Activated CD8-positive, alpha-beta T cell treated with anti-CD3 and anti-CD28 coated beads, Interleukin-2, amount 10 ng/mL, durations not matched to agents 7 days and 5 days (primary cell): Measurements from ENCODE around the gene TTC4. TPM values are rescaled to one million over a fixed set of nuclear protein-coding genes. Genes with fewer than 3 reads are reported as not detected.

Source experiments
- ATAC-seq: fragments of 150-1000 bp; cut with Tn5 transposase; one replicate; pipeline ENCODE4 v1.10.0; 2021; ENCODE audit warnings: moderate library complexity
- CTCF ChIA-PET: fragments of 350-600 bp; sonication (Branson Sonifier 250); formaldehyde crosslinking; loops from one replicate; lab custom pipeline; 2021; ENCODE audit warnings: antibody characterized with exemption; lab: Charles Lee
- POLR2A ChIA-PET: fragments of 350-600 bp; sonication (Branson Sonifier 250); formaldehyde crosslinking; loops from one replicate; lab custom pipeline; 2021; ENCODE audit warnings: antibody characterized with exemption; lab: Charles Lee
- DNase-seq: peaks from one replicate; pipeline ENCODE4 v3.0.0-alpha.2; 2020
- H3K27ac Mint-ChIP-seq: one replicate; pipeline ENCODE4 v1.8.0; 2021; ENCODE audit warnings: mild to moderate bottlenecking, mixed read lengths
- H3K27me3 Mint-ChIP-seq: one replicate; pipeline ENCODE4 v1.8.0; 2021; ENCODE audit warnings: low read depth, mixed read lengths
- H3K36me3 Mint-ChIP-seq: one replicate; pipeline ENCODE4 v1.8.0; 2021; ENCODE audit warnings: low read depth, mixed read lengths
- H3K4me1 Mint-ChIP-seq: one replicate; pipeline ENCODE4 v1.8.0; 2021; ENCODE audit warnings: low read depth, mixed read lengths
- H3K4me3 Mint-ChIP-seq: one replicate; pipeline ENCODE4 v1.8.0; 2021; ENCODE audit warnings: mild to moderate bottlenecking, mixed read lengths
- H3K9me3 Mint-ChIP-seq: one replicate; pipeline ENCODE4 v1.8.0; 2022; ENCODE audit warnings: mixed read lengths; ENCODE audit not compliant: insufficient read depth
- total RNA-seq, 2 experiments: library from RNA; stranded (reverse); gene quantifications; one replicate each; pipeline ENCODE4 v1.2.3, GENCODE V29; 2021

TTC4 gene
- total RNA-seq, 2 experiments from 2014 or later = 18.8 to 21.6 TPM

DNA sequence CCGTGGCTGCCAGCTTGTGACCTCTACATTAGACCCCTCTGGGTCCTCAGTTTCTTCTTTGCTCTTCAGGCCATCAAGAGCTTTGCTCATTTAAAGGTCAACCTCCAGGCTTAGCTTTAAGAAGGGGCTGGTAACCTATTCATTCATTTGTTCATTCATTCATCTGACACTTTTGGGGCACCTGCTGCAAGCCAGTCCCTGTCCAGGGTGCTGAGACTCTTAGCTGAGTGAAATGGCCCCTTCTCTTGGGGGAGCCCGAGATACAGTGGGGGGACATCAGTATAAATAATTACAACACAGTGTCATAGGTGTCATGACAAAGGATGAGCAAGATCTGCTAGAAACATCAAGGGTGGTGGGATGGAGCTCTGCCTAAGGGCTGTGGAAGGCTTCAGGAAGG lies 10.5 kb upstream of the TTC4 start:
- Mint-ChIP-seq H3K4me1 (no peaks in the 10 kb centered on the region), H3K27me3 (peaks cover 6% of the 10 kb centered on the region), H3K4me3 (no peak overlapping the region), H3K36me3 (no peaks in the 10 kb centered on the region), H3K27ac (no peak overlapping the region), H3K9me3 (no peaks in the 10 kb centered on the region)
- ATAC-seq = no peak
- POLR2A ChIA-PET = no interaction called here
- CTCF ChIA-PET = interaction anchor here (1.6 kb wide), 1 partner anchor 96 kb away, joined by 6 read pairs; the partner anchor contains the start of gene TTC22
- no peak for DNase-seq

DNA sequence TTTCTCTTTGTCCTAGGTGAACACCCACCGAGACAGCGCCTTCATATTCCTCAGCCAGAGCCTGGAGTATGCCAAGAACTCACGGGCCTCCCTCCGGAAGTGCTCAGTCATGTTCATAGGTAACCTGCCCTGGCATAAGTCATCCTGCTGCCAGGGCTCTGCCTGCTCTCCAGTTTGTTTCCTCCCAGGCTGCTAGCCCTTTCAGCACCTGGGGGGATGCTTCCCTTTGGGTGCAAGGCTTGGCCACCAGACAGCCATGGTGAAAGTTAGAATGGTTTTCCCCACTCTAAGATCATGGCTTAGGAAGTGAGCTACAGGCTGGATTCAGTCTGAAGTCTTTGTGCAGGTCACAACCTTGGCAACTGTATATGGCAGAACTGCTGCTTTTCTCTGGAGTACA lies 9.2 kb upstream of the TTC4 start:
- CTCF ChIA-PET = no interaction called here
- Mint-ChIP-seq H3K9me3 (no peaks in the 10 kb centered on the region), H3K27ac (no peak overlapping the region), H3K36me3 (no peaks in the 10 kb centered on the region), H3K4me3 (no peak overlapping the region), H3K4me1 (no peaks in the 10 kb centered on the region), H3K27me3 (peaks cover 6% of the 10 kb centered on the region)
- DNase-seq = no peak
- POLR2A ChIA-PET = no interaction called here
- ATAC-seq = no peak

DNA sequence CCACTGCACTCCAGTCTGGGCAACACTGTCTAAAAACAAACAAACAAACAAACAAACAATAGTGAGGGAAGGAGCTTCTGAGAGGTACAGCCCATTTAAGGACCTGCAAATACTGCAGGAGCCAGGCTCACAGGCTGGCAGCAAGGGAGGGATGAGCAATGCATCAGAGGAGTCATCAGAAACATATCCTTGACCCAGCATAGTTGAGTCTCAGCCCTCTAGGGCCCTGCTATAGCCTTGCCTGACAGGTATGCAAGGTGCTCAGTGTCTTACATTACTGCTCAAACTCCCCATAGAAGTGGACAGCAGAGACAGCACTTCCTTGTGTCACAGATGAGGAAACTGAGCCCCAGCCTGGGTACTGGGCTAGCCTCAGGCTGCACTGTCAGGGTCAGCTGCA lies 7.3 kb upstream of the TTC4 start:
- no peaks in the 10 kb centered on the region for H3K4me1 Mint-ChIP-seq
- CTCF ChIA-PET = no interaction called here

DNA sequence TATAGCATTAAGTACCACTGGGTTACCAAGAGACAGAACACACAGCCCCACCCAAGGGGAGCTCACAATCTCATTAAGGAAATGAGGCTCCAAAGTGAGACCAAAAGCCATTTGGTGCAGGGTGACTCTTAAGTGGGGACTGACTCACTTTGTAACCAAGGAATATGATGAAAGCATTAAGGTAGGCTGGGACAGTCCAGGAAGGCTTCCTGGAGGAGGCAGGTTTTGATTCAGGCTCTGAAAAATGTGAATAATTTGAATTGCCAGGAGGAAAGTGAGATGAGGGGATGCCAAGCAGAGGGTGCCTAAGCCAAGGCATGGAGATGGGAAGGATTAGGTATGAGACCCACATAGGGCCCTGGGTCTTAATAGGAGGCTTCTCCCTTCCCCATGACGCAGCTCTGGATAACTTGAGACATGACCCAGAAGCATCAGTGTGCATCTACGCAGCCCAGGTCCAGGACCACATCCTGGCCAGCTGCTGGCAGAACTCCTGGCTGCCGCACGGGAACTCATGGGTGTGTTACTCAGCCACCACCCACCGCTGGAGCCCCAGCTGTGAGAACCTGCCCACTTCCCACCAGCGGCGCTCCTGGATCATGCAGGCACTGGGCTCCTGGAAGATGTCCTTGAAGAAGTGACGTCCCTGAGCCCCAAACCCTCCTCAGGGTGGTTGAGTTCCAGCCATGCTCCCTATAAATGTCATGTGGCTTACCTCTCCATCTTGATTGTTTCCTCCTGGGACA lies 5.9 kb upstream of the TTC4 start:
- ChIA-PET POLR2A (no interaction called here), CTCF (no interaction called here)

More for the DNA sequence above, 7.3 kb upstream of the TTC4 start:
- DNase-seq (no peak), ATAC-seq (no peak)
- POLR2A ChIA-PET = no interaction called here
- Mint-ChIP-seq H3K27me3 (peaks cover 6% of the 10 kb centered on the region), H3K4me3 (no peak overlapping the region), H3K9me3 (no peaks in the 10 kb centered on the region), H3K36me3 (no peaks in the 10 kb centered on the region), H3K27ac (no peak overlapping the region)

DNA sequence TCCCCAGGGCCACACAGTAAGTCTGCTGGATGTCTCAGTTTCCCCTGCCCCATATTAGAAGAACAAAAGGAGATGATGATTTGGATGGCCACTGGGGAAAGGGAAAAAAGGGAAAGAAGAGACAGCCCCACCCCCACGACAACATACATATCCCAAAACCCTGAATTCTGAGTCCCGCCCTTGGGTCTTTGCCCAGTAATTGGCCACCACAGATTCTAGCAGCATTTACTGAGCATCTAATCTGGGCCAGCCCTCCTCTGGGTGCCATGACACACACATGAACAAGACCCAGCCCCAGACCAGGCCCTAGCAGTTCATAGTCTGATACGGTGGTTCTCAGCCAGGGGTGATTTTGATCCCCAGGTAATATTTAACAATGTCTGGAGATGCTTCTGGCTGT lies 5.2 kb upstream of the TTC4 start:
- POLR2A ChIA-PET = no interaction called here
- ATAC-seq (no peak), DNase-seq (no peak)
- Mint-ChIP-seq H3K4me1 (peaks cover 4% of the 10 kb centered on the region), H3K9me3 (no peaks in the 10 kb centered on the region), H3K27ac (no peak overlapping the region), H3K27me3 (peaks cover 6% of the 10 kb centered on the region), H3K36me3 (no peaks in the 10 kb centered on the region), H3K4me3 (no peak overlapping the region)
- CTCF ChIA-PET = no interaction called here

More for the DNA sequence above, 5.9 kb upstream of the TTC4 start:
- Mint-ChIP-seq H3K36me3 (no peaks in the 10 kb centered on the region), H3K9me3 (no peaks in the 10 kb centered on the region), H3K4me3 (no peak overlapping the region), H3K4me1 (no peaks in the 10 kb centered on the region), H3K27me3 (peaks cover 6% of the 10 kb centered on the region), H3K27ac (no peak overlapping the region)
- ATAC-seq (no peak), DNase-seq (no peak)

DNA sequence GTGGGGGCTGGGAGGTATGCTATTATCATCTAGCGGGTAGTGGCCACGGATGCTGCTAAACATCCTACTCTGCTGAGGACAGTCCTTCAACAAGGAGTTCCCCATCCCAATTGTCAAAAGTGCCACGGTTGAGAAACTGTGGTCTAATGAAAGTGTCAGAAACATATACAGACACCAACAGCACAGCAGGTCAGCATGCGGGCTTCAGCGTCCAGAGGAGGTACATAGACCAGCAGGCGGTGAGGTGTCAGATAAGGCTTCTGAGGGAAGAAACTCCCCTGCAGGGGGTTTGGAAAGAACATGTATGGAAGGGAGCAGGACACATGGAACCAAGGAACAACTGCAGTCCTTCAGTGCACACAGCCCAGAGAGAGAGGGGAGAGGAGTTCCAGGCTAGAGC lies 4.8 kb upstream of the TTC4 start:
- peaks cover 6% of the 10 kb centered on the region for H3K27me3 Mint-ChIP-seq
- no peak overlapping the region for H3K27ac Mint-ChIP-seq
- DNase-seq (no peak), ATAC-seq (no peak)
- peaks cover 5% of the 10 kb centered on the region for H3K4me1 Mint-ChIP-seq
- ChIA-PET POLR2A (no interaction called here), CTCF (no interaction called here)
- H3K4me3 Mint-ChIP-seq = no peak overlapping the region
- no peaks in the 10 kb centered on the region for H3K9me3 Mint-ChIP-seq
- H3K36me3 Mint-ChIP-seq = no peaks in the 10 kb centered on the region

DNA sequence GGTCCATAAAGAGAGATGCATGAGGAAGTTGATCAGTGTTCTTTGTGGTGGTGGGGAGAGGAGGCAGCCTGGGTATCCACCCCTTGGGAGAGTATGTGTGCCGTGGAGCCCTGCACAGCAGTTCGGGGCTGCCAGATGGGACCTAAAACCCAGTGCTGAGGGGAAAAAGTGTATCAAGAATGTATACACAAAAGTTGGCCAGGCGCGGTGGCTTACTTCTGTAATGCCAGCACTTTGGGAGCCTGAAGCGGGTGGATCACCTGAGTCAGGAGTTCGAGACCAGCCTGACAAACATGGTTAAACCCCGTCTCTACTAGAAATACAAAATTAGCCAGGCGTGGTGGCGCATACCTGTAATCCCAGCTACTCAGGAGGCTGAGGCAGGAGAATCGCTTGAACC lies 4.1 kb upstream of the TTC4 start:
- DNase-seq = no peak
- Mint-ChIP-seq H3K27ac (no peak overlapping the region), H3K9me3 (no peaks in the 10 kb centered on the region), H3K27me3 (peaks cover 6% of the 10 kb centered on the region), H3K4me1 (peaks cover 10% of the 10 kb centered on the region), H3K36me3 (no peaks in the 10 kb centered on the region), H3K4me3 (no peak overlapping the region)
- no peak for ATAC-seq
- CTCF ChIA-PET = no interaction called here
- POLR2A ChIA-PET = no interaction called here

DNA sequence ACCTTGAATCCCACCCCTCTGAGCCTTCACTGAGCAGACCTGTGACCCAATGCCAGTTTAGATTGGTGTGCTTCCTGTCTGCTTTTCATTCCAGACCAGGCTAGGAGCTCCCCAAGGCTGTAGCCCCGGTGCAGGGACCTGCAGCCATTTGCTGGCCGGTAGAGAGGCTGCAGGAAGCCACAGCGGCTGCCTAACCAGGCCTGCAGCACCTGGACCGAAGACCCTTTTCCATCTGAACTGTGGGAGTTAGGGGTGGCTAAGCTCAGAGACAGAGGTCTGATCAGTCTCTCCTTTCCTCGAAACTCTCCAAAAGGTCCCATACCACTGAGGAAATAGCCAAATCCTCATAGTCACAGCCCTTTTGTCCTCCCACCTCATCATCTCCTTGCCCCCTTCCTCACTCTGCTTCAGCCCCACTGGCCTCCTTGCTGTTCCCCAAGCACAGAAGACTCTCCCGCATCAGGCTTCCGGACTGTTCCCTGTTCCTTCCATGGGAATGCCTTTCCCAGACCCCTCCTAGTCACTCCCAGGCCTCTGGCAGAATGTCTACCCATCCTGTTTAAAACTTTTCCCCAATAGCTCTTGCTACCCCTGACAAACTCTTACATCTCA lies 674 bp upstream of the TTC4 start:
- ATAC-seq (no peak), DNase-seq (no peak)
- peak overlapping the region; percentile 74 for H3K27ac Mint-ChIP-seq
- H3K9me3 Mint-ChIP-seq = no peaks in the 10 kb centered on the region
- H3K27me3 Mint-ChIP-seq = no peaks in the 10 kb centered on the region
- peak overlapping the region; percentile 88 for H3K4me3 Mint-ChIP-seq
- peaks cover 13% of the 10 kb centered on the region for H3K36me3 Mint-ChIP-seq
- ChIA-PET CTCF (interaction anchor here (1.5 to 4.0 kb wide), 2 partner anchors 77 to 86 kb away, joined by 3 to 29 read pairs; partner anchors contain the start of gene TTC22), POLR2A (interaction anchor here (0.9 to 2.1 kb wide), 3 partner anchors 11 to 87 kb away, joined by 3 to 6 read pairs (median 6); no protein-coding TSS in a partner anchor)
- H3K4me1 Mint-ChIP-seq = peaks cover 26% of the 10 kb centered on the region

DNA sequence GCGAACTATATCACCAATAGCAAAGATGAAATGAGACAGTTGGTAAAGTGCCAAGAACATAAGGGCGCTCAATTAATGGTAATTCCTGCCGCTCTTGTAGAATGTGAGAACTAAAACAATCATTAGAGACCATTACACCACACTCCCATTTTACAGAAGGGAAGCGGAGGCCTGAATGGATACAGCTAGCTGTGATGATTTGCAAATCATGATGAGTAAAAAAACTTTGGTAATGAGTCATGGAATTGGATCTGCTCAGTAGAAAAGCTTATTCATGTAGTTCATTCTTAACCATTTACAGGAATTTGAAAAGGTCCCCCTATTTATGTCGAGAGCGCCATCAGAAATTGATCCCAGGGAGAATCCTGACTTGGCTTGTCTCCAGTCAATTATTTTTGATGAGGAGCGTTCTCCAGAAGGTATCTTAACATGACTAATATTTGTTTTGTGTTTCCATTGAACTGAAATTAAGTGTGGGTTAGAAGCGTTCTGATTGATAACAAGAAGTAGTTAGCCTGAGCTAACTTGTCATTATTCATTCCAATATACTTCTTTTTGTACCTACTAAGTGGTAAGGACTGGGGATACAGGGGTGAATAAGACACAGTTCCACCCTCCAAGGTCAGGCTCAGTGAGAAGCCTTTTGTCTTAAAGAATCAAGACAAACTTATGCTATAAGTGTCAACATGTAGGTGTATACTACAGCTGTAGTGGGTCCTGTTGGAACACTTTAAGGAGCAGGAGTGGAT lies 812 bp downstream of the TTC4 start:
- no peak for ATAC-seq
- Mint-ChIP-seq H3K27me3 (no peaks in the 10 kb centered on the region), H3K4me1 (peaks cover 26% of the 10 kb centered on the region), H3K9me3 (no peaks in the 10 kb centered on the region), H3K27ac (peak overlapping the region; percentile 74), H3K4me3 (peak overlapping the region; percentile 88), H3K36me3 (peaks cover 19% of the 10 kb centered on the region)
- ChIA-PET POLR2A (interaction anchor here (1.5 to 2.1 kb wide), 2 partner anchors 9 to 84 kb away, joined by 6 read pairs; no protein-coding TSS in a partner anchor), CTCF (interaction anchor here (0.7 to 4.0 kb wide), 4 partner anchors 23 to 837 kb away, joined by 3 to 29 read pairs (median 3); partner anchors contain the start of gene TTC22)
- no peak for DNase-seq

DNA sequence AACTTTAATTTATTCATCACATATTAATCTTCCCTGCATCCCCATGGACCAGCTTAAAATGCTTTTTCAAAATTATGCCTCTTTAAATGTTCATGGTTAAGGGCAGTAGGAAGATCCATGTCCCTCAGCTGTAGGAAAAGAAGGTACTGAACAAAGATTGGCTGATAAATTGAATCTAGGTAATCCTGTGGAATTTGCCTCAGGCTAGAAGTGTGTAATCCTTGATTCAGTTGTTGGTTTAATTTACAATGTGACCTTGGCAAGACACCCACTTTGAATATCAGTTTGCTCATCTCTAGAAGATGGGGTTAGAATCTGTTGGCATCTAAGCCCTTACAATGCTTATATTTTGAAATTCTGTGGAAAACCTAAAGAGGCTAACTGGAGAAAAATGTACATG lies 6.1 kb downstream of the TTC4 start:
- ChIA-PET CTCF (interaction anchor here (1.5 kb wide), 1 partner anchor 80 kb away, joined by 5 read pairs; the partner anchor contains the start of gene TTC22), POLR2A (no interaction called here)
- H3K4me1 Mint-ChIP-seq = peaks cover 15% of the 10 kb centered on the region
- DNase-seq (no peak), ATAC-seq (no peak)
- H3K4me3 Mint-ChIP-seq = no peak overlapping the region
- no peaks in the 10 kb centered on the region for H3K27me3 Mint-ChIP-seq
- H3K27ac Mint-ChIP-seq = no peak overlapping the region
- no peaks in the 10 kb centered on the region for H3K9me3 Mint-ChIP-seq
- peaks cover 66% of the 10 kb centered on the region for H3K36me3 Mint-ChIP-seq

DNA sequence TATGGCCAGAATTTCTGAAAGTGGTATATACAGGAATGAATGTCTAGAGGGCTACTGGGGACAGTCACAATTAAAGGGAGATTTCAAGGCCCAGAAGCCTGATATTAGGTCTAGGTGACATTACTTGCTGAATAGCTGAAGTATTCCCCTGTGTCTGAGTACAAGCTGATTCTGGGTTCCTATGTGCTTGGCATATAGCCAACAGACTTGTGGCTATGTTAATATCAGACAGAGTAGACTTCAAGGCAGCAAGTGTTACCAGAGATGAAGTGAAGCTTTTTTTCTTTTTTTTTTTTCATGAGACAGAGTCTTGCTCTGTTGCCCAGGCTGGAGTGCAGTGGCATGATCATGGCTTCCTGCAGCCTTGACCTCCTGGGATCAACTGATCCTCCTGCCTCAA lies 8.3 kb downstream of the TTC4 start:
- Mint-ChIP-seq H3K36me3 (peaks cover 68% of the 10 kb centered on the region), H3K27me3 (no peaks in the 10 kb centered on the region), H3K4me1 (peaks cover 3% of the 10 kb centered on the region), H3K9me3 (no peaks in the 10 kb centered on the region), H3K27ac (no peak overlapping the region), H3K4me3 (no peak overlapping the region)
- POLR2A ChIA-PET = no interaction called here
- CTCF ChIA-PET = interaction anchor here (0.7 to 1.4 kb wide), 2 partner anchors 77 to 433 kb away, joined by 3 to 8 read pairs; partner anchors contain the start of gene TTC22
- DNase-seq (no peak), ATAC-seq (no peak)
